ENCODE measurements around the gene ZNF438.

- TF ChIP-seq CTCF (IDR thresholded peaks at IDR 0.05): no peak
- no peak for TF ChIP-seq POLR2A (IDR thresholded peaks at IDR 0.05)
Observed at GRCh38 chr10:31076610-31076988, 44.9 kb upstream of the ZNF438 start.

All from lower leg skin (tissue), 3 donors.